ENCODE measurements around the gene PI4K2B.
"Not testable (repeated sequence)": the region's sequence is repeated elsewhere in the genome, so short reads cannot be mapped to it uniquely, and the experiment has no call there.

Gene PI4K2B

GRCh38 chr4:25209702-25210101 is 24.1 kb upstream of the PI4K2B start:
- no peak overlapping the region for H3K4me3 ChIP-seq (ENCODE audit: low read depth, low read length)
- DNase-seq (ENCODE audit: low read depth) = no peak
- TF ChIP-seq MAX (IDR thresholded peaks at IDR 0.05; ENCODE audit: low read depth, low read length) = no peak
- TF ChIP-seq CTCF (IDR thresholded peaks at IDR 0.05; ENCODE audit: low read depth, low read length) = no peak
- TF ChIP-seq POLR2A (IDR thresholded peaks at IDR 0.05; ENCODE audit: extremely low read depth, insufficient read length) = no peak
- TF ChIP-seq MYC (IDR thresholded peaks at IDR 0.05; ENCODE audit: low read depth, low read length) = no peak

- DNase-seq (ENCODE audit: low read depth) = no peak
- TF ChIP-seq MYC (IDR thresholded peaks at IDR 0.05; ENCODE audit: low read depth, low read length) (no peak), POLR2A (IDR thresholded peaks at IDR 0.05; ENCODE audit: extremely low read depth, insufficient read length) (no peak), MAX (IDR thresholded peaks at IDR 0.05; ENCODE audit: low read depth, low read length) (no peak), CTCF (IDR thresholded peaks at IDR 0.05; ENCODE audit: low read depth, low read length) (no peak)
These were observed 22.1 kb upstream of the PI4K2B start for GRCh38 chr4:25211721-25212120.

GRCh38 chr4:25212822-25213221 is 21.0 kb upstream of the PI4K2B start:
- no peak for TF ChIP-seq MAX (IDR thresholded peaks at IDR 0.05; ENCODE audit: low read depth, low read length)
- DNase-seq (ENCODE audit: low read depth) = no peak
- no peak overlapping the region for H3K4me3 ChIP-seq (ENCODE audit: low read depth, low read length)

More at GRCh38 chr4:25211721-25212120, 22.1 kb upstream of the PI4K2B start:
- H3K4me3 ChIP-seq (ENCODE audit: low read depth, low read length) = no peak overlapping the region

- no peak for DNase-seq (ENCODE audit: low read depth)
- TF ChIP-seq CTCF (IDR thresholded peaks at IDR 0.05; ENCODE audit: low read depth, low read length) (no peak), MAX (IDR thresholded peaks at IDR 0.05; ENCODE audit: low read depth, low read length) (no peak), POLR2A (IDR thresholded peaks at IDR 0.05; ENCODE audit: extremely low read depth, insufficient read length) (no peak), MYC (IDR thresholded peaks at IDR 0.05; ENCODE audit: low read depth, low read length) (no peak)
- H3K4me3 ChIP-seq (ENCODE audit: low read depth, low read length) = no peak overlapping the region
These were observed 20.4 kb upstream of the PI4K2B start for GRCh38 chr4:25213347-25213979.

- not testable (repeated sequence) for H3K4me3 ChIP-seq (ENCODE audit: low read depth, low read length); DNase-seq (ENCODE audit: low read depth)
These were observed 19.1 kb upstream of the PI4K2B start for GRCh38 chr4:25214750-25215149.

GRCh38 chr4:25215511-25215910 is 18.3 kb upstream of the PI4K2B start:
- no peak overlapping the region for H3K4me3 ChIP-seq (ENCODE audit: low read depth, low read length)
- TF ChIP-seq POLR2A (IDR thresholded peaks at IDR 0.05; ENCODE audit: extremely low read depth, insufficient read length) (no peak), CTCF (IDR thresholded peaks at IDR 0.05; ENCODE audit: low read depth, low read length) (no peak), MAX (IDR thresholded peaks at IDR 0.05; ENCODE audit: low read depth, low read length) (no peak), MYC (IDR thresholded peaks at IDR 0.05; ENCODE audit: low read depth, low read length) (no peak)
- DNase-seq (ENCODE audit: low read depth) = no peak

GRCh38 chr4:25221377-25221776 is 12.5 kb upstream of the PI4K2B start:
- H3K4me3 ChIP-seq (ENCODE audit: low read depth, low read length) = no peak overlapping the region
- TF ChIP-seq MYC (IDR thresholded peaks at IDR 0.05; ENCODE audit: low read depth, low read length) (no peak), CTCF (IDR thresholded peaks at IDR 0.05; ENCODE audit: low read depth, low read length) (no peak)
- DNase-seq (ENCODE audit: low read depth) = no peak

All from NB4 (cell line).